IPS-NIHi7 (cell line): ENCODE results near the gene GUCA2B.

Experiments used
- DNase-seq: peaks from one replicate; pipeline ENCODE4 v3.0.0; 2012; ENCODE audit warnings: mixed read lengths; ENCODE audit errors: extremely low spot score

GUCA2B gene

GRCh38 chr1:42167611-42168390 is 14.6 kb downstream of the GUCA2B start:
- no peak for DNase-seq

DNA sequence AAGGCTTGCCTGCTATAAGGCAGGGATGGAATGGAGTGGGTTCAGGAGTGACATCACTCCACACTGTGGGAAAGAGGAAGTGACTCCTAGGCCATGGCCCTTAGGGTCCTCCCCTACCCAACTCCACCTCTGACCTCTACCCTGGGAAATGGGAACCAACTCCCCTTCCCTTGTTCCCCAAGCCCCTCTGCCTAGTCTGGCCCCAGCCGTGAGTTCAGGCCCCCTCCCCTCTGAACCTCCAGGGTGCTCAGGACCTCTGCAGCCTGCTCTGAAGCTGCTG is 15.1 kb downstream of the GUCA2B start:
- no peak for DNase-seq

- no peak for DNase-seq
These were observed 15.6 kb downstream of the GUCA2B start for GRCh38 chr1:42168763-42169162.

GRCh38 chr1:42170779-42171621 is 17.8 kb downstream of the GUCA2B start:
- no peak for DNase-seq

GRCh38 chr1:42171679-42172266 is 18.6 kb downstream of the GUCA2B start:
- no peak for DNase-seq

- DNase-seq = no peak
These were observed 19.3 kb downstream of the GUCA2B start for GRCh38 chr1:42172381-42173133.

DNA sequence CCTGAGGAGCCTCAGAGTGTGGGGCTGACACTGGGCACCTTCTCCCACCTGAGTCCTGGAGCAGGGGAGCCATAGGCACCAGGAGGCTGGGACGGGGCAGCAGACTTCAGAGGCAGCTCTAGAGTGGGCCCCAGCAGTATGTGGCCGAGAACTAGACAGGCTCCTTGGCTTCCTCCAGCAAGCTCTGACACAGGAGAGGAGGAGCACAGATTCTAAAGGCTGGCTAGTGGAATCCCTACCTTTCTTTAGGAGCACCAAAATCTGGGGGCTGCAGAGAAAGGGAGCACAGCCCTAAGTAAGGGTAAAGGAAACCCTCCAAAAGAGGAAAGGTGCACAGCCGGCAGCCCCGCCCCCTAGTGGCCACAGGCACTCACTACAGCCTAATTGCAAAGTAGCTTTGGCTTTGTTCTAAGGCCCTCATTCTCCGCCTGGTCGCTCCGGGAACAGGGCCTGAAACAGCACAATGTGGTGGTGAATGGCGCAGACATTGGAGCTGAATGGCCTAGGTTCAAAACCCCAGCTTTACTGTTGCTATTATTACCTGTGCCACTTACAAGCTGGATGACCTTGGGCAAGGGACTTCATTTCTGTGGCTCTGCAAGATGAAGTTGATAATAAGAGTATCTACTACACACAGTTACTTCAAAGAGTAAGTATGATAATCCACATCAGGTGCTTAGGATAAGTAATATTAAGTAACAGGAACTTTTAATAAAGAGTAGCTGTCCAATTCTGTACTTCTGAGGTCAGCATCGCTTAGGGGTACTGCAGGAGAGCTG is 20.1 kb downstream of the GUCA2B start:
- DNase-seq = peak; percentile 89

GRCh38 chr1:42173961-42174735 is 20.9 kb downstream of the GUCA2B start:
- no peak for DNase-seq

DNA sequence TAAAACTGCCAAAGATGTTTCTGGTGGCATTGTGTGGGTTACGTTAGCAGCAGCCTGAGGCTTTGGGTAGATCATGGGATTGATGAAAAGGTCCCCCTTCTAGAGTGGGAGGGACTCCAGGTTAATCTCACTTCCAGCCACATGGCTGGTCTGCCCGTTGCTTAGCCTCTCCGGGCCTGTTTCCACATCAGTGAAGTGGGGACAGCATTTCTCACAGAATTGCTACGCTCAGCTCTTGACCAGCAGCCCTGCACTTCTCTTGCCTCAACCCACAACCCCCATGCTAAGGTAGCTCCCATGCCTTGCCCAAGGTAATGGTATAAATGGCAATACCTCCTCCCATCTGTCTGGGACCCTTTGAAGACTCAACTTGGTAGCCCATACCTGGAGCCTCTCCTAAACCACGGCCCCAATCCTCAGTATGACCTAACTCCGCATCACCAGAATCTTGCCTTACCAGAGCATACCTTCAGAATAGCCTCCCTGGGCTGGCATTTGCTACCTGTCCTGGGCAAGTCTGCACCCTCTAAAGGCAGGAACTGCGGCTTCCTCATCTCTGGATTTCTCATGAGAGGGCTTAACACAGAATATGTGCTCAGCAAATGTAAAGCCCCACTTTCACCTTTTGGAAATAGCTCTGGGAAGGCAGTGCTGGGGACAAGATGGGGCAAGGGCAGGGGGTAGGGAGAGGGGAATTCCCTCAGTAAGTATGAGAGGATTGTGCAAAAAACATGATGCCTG is 22.3 kb downstream of the GUCA2B start:
- no peak for DNase-seq

- peak; percentile 74 for DNase-seq
These were observed 23.8 kb downstream of the GUCA2B start for GRCh38 chr1:42176902-42177519.

GRCh38 chr1:42177541-42177981 is 24.4 kb downstream of the GUCA2B start:
- no peak for DNase-seq

DNA sequence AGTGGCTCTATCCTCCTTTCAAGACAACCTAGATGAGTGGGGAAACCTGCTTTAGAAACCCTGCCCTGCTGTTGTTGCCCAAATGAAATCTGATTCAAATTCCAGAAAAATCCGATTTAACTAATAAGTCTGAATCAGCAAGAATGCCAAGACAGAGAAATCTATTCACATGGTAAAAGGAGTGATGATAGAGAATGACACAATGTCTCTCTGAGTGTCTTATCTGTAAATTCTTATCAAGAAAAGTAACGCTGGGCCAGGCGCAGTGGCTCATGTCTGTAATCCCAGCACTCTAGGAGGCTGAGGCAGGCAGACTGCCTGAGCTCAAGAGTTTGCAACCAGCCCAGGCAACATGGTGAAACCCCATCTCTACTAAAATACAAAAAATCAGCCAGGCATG is 25.0 kb downstream of the GUCA2B start:
- no peak for DNase-seq

DNA sequence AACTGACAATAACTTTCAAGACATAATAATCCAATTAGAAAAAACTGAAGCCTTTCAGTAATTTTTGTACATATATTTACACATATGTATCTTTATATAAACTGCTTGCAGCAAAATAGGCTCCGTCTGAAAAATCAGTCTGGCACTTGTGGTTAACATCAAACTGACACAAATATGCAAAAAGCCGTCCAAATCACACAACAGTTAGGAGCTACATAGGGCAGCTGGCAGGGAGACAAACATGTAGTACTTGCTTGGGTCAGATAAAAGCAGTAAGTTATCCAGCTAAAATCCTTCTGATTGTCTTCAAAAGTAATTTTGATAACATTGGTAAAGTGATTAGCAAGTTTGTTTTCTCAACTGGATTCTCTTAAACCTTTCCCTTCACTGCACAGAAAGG is 26.1 kb downstream of the GUCA2B start:
- DNase-seq = no peak

GRCh38 chr1:42179900-42180329 is 26.7 kb downstream of the GUCA2B start:
- no peak for DNase-seq

GRCh38 chr1:42181687-42182086 is 28.5 kb downstream of the GUCA2B start:
- no peak for DNase-seq

GRCh38 chr1:42183210-42183956 is 30.2 kb downstream of the GUCA2B start:
- DNase-seq = no peak

DNA sequence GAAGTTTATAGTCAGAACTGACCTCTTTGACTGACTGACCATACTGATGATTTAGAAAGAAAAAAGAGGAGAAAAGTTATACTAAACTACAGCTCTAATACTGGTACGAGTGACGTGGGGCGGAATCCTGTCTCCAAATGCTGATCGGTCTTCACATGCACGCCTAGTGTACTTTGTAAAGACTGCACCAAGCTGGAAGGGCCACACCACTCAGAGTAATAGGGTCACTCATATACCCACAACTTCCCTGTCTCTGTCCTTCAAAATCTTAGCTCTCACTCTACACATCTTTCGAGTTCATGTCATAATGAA is 30.7 kb downstream of the GUCA2B start:
- no peak for DNase-seq

DNA sequence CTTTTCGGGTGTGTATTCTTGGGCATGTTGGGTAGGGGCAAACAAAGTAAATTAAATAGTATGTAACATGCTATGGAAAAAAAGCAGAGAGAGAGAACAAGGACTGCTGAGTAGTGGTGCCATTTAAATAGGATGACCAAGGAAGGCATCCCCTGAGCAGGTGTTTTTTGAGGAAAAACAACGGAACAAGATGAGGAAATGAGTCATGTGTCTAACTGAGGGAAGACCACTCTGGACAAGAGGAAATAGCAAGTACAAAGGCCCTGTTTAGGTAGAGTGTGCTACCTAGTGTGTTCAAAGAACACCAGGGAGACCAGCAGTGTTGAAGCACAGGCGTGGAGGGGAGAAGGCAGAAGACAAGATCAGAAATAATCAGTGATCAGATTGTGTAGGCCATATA is 31.4 kb downstream of the GUCA2B start:
- DNase-seq = no peak

GRCh38 chr1:42186152-42186551 is 32.9 kb downstream of the GUCA2B start:
- DNase-seq = no peak
